T-cell (primary cell): ENCODE data around the gene MAN1A1. TPM values are rescaled to one million over a fixed set of nuclear protein-coding genes. Genes with fewer than 3 reads are reported as not detected.

ENCODE experiments used
- ATAC-seq, 4 experiments: fragments of 200-7000 bp in 3 of 4; fragments of 150-1000 bp in 1 of 4; cut with Tn5 transposase; replicated peaks in 1 of 4; 1 replicate in 3 of 4; 2 replicates in 1 of 4; pipeline ENCODE4 v1.10.0; 2021; ENCODE audit warnings: moderate library complexity in 3 of 4, mild to moderate bottlenecking in 2 of 4, moderate number of reproducible peaks in 1 of 4
- CTCF ChIA-PET, 2 donors: fragments of 300-600 bp; sonication (Branson Sonifier 250); formaldehyde crosslinking; loops; one replicate each; lab custom pipeline; 2022; ENCODE audit warnings: antibody characterized with exemption in 2 of 2; lab: Charles Lee
- POLR2A ChIA-PET, 2 donors: fragments of 300-600 bp; sonication (Branson Sonifier 250); formaldehyde crosslinking; loops; one replicate each; lab custom pipeline; 2022; ENCODE audit warnings: antibody characterized with exemption in 2 of 2; lab: Charles Lee
- DNase-seq, 35 experiments: peaks; one replicate each; pipeline versions ENCODE4 v3.0.0 to v3.0.0-alpha.2; 2013 to 2023
- H3K27ac ChIP-seq: one replicate; pipeline ENCODE4 v1.5.1; 2013; ENCODE audit warnings: low read length
- H3K27me3 ChIP-seq, 2 experiments: replicated peaks in 1 of 2; 1 replicate in 1 of 2; 2 replicates in 1 of 2; pipeline versions ENCODE4 v1.6.1 to v1.7.0; 2013; ENCODE audit warnings: low read length in 1 of 2, mixed read lengths in 1 of 2; ENCODE audit not compliant: control insufficient read depth in 2 of 2, insufficient read depth in 2 of 2; ENCODE audit errors: extremely low read depth in 1 of 2
- H3K36me3 ChIP-seq, 2 donors: 1 replicate in 1 of 2; 2 replicates in 1 of 2; pipeline versions ENCODE4 v1.6.1 to v1.7.0; 2013; ENCODE audit warnings: low read length in 1 of 2; ENCODE audit not compliant: control insufficient read depth in 2 of 2, insufficient read depth in 1 of 2; ENCODE audit errors: extremely low read depth in 1 of 2
- H3K4me1 ChIP-seq, 2 experiments: 1 replicate in 1 of 2; 2 replicates in 1 of 2; pipeline versions ENCODE4 v1.6.1 to v1.7.0; 2013; ENCODE audit warnings: low read length in 2 of 2, mixed read lengths in 1 of 2; ENCODE audit not compliant: insufficient read depth in 2 of 2, control insufficient read depth in 1 of 2; ENCODE audit errors: extremely low read depth in 1 of 2
- H3K4me3 ChIP-seq, 2 donors: 1 replicate in 1 of 2; 2 replicates in 1 of 2; pipeline versions ENCODE4 v1.5.1 to v1.7.0; 2013; ENCODE audit warnings: mild to moderate bottlenecking in 2 of 2, low read length in 1 of 2, moderate library complexity in 1 of 2; ENCODE audit not compliant: control insufficient read depth in 1 of 2; ENCODE audit errors: extremely low read depth in 1 of 2
- H3K9me3 ChIP-seq: 2 replicates; pipeline ENCODE4 v1.7.0; 2013
- H3K27ac Mint-ChIP-seq, 2 donors: one replicate each; pipeline ENCODE4 v1.8.0; 2020 to 2021; ENCODE audit warnings: mild to moderate bottlenecking in 2 of 2, mixed read lengths in 2 of 2
- H3K27me3 Mint-ChIP-seq, 2 donors: one replicate each; pipeline ENCODE4 v1.8.0; 2021 to 2022; ENCODE audit warnings: mixed read lengths in 2 of 2
- H3K36me3 Mint-ChIP-seq: one replicate; pipeline ENCODE4 v1.8.0; 2021; ENCODE audit warnings: mixed read lengths
- H3K4me1 Mint-ChIP-seq, 3 donors: one replicate each; pipeline ENCODE4 v1.8.0; 2020 to 2022; ENCODE audit warnings: mixed read lengths in 3 of 3, mild to moderate bottlenecking in 1 of 3
- H3K4me3 Mint-ChIP-seq, 3 donors: one replicate each; pipeline ENCODE4 v1.8.0; 2020 to 2022; ENCODE audit warnings: mild to moderate bottlenecking in 3 of 3, mixed read lengths in 3 of 3, moderate library complexity in 3 of 3
- H3K9me3 Mint-ChIP-seq, 3 donors: one replicate each; pipeline ENCODE4 v1.8.0; 2020 to 2022; ENCODE audit warnings: mixed read lengths in 3 of 3
- WGBS: methylation state at CpG from one replicate; pipeline ENCODE4 v1.1.5; 2013; ENCODE audit warnings: missing lambda C conversion rate; ENCODE audit not compliant: insufficient coverage; 5-methylcytosine and 5-hydroxymethylcytosine counted together
- total RNA-seq, 35 experiments: library from RNA in 6 of 35; stranded (reverse) in 6 of 35; fragments of 120-200 nt in 1 of 35; gene quantifications; one replicate each; pipeline versions ENCODE4 v1.2.1 to v1.2.4 and lab custom pipeline; 2013 to 2026

The MAN1A1 gene
- total RNA-seq, 5 donors from 2014 or later (not counting 1 experiment from before 2014, with no cell fraction given) = 9.4 to 13.6 (median 12.3) TPM

- 100% methylated on average over 2 of the region's 5 CpGs for WGBS
- no peak for ATAC-seq
- no peak overlapping the region for H3K4me3 Mint-ChIP-seq
Measured at GRCh38 chr6:119343573-119344146, 5.9 kb downstream of the MAN1A1 start.

DNA sequence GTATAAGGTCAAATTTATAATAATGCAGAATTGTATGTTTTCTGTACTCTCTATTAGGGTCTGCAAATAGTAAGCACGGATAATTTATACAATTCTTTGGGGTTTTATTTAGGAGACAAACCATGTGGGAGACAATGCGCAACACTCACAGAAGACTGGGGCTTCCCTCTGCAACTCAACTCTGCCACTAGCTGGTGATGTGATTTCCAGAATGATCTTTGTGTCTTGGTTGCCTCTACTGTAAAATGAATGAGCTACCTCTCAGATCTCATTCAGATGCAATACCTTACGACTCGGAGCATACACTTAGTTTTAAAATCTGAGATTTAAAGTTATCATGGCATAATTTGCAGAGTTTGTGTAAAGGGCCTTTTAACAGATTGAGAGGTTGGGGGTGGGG, 6.4 kb downstream of the MAN1A1 start:
- WGBS = no CpG with 5 or more reads among the region's 4 CpGs
- no peaks in the 10 kb centered on the region for H3K27me3 ChIP-seq
- H3K4me3 ChIP-seq = no peak overlapping the region
- peaks cover 0 to 4% of the 10 kb centered on the region in 2 donors for H3K36me3 ChIP-seq
- DNase-seq (peak in 1 of 35 experiments; percentile 30), ATAC-seq (no peak)
- Mint-ChIP-seq H3K36me3 (no peaks in the 10 kb centered on the region), H3K4me1 (peaks cover 52 to 88% (median 73%) of the 10 kb centered on the region in 3 donors), H3K4me3 (no peak overlapping the region), H3K9me3 (no peaks in the 10 kb centered on the region), H3K27me3 (no peaks in the 10 kb centered on the region), H3K27ac (peak overlapping the region; percentile 53 to 82)
- POLR2A ChIA-PET = no interaction called here
- CTCF ChIA-PET = interaction anchor here (0.6 to 2.4 kb wide), 6 partner anchors 10 to 924 kb away, joined by 3 to 21 read pairs (median 4); no protein-coding TSS in a partner anchor
- H3K9me3 ChIP-seq = no peaks in the 10 kb centered on the region
- peaks cover 0 to 13% of the 10 kb centered on the region in 2 experiments for H3K4me1 ChIP-seq
- peak overlapping the region; percentile 6 for H3K27ac ChIP-seq

More at GRCh38 chr6:119343573-119344146, 5.9 kb downstream of the MAN1A1 start:
- no peaks in the 10 kb centered on the region for H3K9me3 ChIP-seq
- Mint-ChIP-seq H3K9me3 (no peaks in the 10 kb centered on the region), H3K4me1 (peaks cover 51 to 87% (median 73%) of the 10 kb centered on the region in 3 donors), H3K27me3 (no peaks in the 10 kb centered on the region), H3K27ac (peak overlapping the region; percentile 17 to 82), H3K36me3 (no peaks in the 10 kb centered on the region)
- ChIA-PET POLR2A (interaction anchor here (0.9 to 1.2 kb wide), 2 partner anchors 9 to 29 kb away, joined by 3 to 4 read pairs; no protein-coding TSS in a partner anchor), CTCF (interaction anchor here (1.0 to 2.4 kb wide), 4 partner anchors 9 to 58 kb away, joined by 3 to 21 read pairs (median 6); no protein-coding TSS in a partner anchor)
- H3K27ac ChIP-seq = no peak overlapping the region
- no peak for DNase-seq
- peaks cover 0 to 1% of the 10 kb centered on the region in 2 donors for H3K36me3 ChIP-seq
- H3K4me1 ChIP-seq = peaks cover 0 to 16% of the 10 kb centered on the region in 2 experiments
- H3K4me3 ChIP-seq = no peak overlapping the region
- H3K27me3 ChIP-seq = no peaks in the 10 kb centered on the region

DNA sequence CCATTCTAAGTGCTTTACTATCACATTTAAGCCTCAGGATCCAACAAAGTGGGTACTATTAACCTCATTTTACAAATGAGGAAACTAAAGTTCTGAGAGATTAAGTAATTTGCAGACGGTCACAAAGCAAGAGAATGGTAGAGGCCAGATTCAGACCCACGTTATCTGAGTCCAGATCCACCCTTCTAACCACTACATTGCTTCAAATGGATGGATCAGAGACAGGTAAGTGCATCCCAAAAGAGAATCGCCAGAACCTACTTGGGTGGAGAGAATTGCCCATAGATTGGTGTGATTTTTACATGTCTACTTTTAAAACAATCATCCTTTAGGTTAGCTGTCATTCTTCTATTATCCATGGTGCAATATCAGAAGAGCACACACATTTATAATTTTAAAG, 7.1 kb downstream of the MAN1A1 start:
- Mint-ChIP-seq H3K27ac (peak overlapping the region in 1 of 2 donors; percentile 40), H3K36me3 (no peaks in the 10 kb centered on the region), H3K4me3 (no peak overlapping the region), H3K27me3 (no peaks in the 10 kb centered on the region), H3K9me3 (no peaks in the 10 kb centered on the region), H3K4me1 (peaks cover 44 to 83% (median 69%) of the 10 kb centered on the region in 3 donors)
- ChIA-PET CTCF (interaction anchor here (0.6 to 2.4 kb wide), 3 partner anchors 9 to 20 kb away, joined by 4 to 21 read pairs (median 4); no protein-coding TSS in a partner anchor), POLR2A (no interaction called here)
- Histone ChIP-seq H3K4me3 (no peak overlapping the region), H3K4me1 (peaks cover 0 to 6% of the 10 kb centered on the region in 2 experiments), H3K27ac (peak overlapping the region; percentile 6), H3K36me3 (peaks cover 0 to 4% of the 10 kb centered on the region in 2 donors), H3K27me3 (no peaks in the 10 kb centered on the region), H3K9me3 (no peaks in the 10 kb centered on the region)
- DNase-seq (no peak), ATAC-seq (no peak)
- WGBS = no CpG with 5 or more reads among the region's 3 CpGs

GRCh38 chr6:119340796-119341487, 8.6 kb downstream of the MAN1A1 start:
- CTCF ChIA-PET = interaction anchor here in 1 of 2 donors (0.8 to 1.9 kb wide), 2 partner anchors 10 to 148 kb away, joined by 3 to 12 read pairs; no protein-coding TSS in a partner anchor
- POLR2A ChIA-PET = no interaction called here

GRCh38 chr6:119339941-119340456, 9.6 kb downstream of the MAN1A1 start:
- Histone ChIP-seq H3K4me1 (peaks cover 0 to 4% of the 10 kb centered on the region in 2 experiments), H3K4me3 (no peak overlapping the region), H3K9me3 (no peaks in the 10 kb centered on the region), H3K27ac (no peak overlapping the region), H3K27me3 (no peaks in the 10 kb centered on the region), H3K36me3 (peaks cover 0 to 4% of the 10 kb centered on the region in 2 donors)
- WGBS = 92% methylated on average over 2 of the region's 4 CpGs
- CTCF ChIA-PET = interaction anchor here in 1 of 2 donors (1.9 kb wide), 1 partner anchor 11 kb away, joined by 12 read pairs; no protein-coding TSS in a partner anchor
- Mint-ChIP-seq H3K4me3 (no peak overlapping the region), H3K9me3 (no peaks in the 10 kb centered on the region), H3K27ac (peak overlapping the region; percentile 9 to 16), H3K4me1 (peaks cover 26 to 67% (median 55%) of the 10 kb centered on the region in 3 donors), H3K36me3 (no peaks in the 10 kb centered on the region), H3K27me3 (no peaks in the 10 kb centered on the region)
- DNase-seq (no peak), ATAC-seq (no peak)
- POLR2A ChIA-PET = interaction anchor here in 1 of 2 donors (0.6 kb wide), 1 partner anchor 13 kb away, joined by 3 read pairs; no protein-coding TSS in a partner anchor

More at GRCh38 chr6:119340796-119341487, 8.6 kb downstream of the MAN1A1 start:
- Histone ChIP-seq H3K36me3 (peaks cover 0 to 4% of the 10 kb centered on the region in 2 donors), H3K4me3 (no peak overlapping the region), H3K27me3 (no peaks in the 10 kb centered on the region), H3K27ac (peak overlapping the region; percentile 35), H3K4me1 (peaks cover 0 to 4% of the 10 kb centered on the region in 2 experiments), H3K9me3 (no peaks in the 10 kb centered on the region)
- DNase-seq = no peak
- Mint-ChIP-seq H3K27ac (peak overlapping the region; percentile 25 to 64), H3K4me3 (no peak overlapping the region), H3K36me3 (no peaks in the 10 kb centered on the region), H3K27me3 (no peaks in the 10 kb centered on the region), H3K4me1 (peaks cover 29 to 72% (median 59%) of the 10 kb centered on the region in 3 donors), H3K9me3 (no peaks in the 10 kb centered on the region)
- no peak for ATAC-seq
- 60% methylated on average over 5 of the region's 8 CpGs for WGBS

DNA sequence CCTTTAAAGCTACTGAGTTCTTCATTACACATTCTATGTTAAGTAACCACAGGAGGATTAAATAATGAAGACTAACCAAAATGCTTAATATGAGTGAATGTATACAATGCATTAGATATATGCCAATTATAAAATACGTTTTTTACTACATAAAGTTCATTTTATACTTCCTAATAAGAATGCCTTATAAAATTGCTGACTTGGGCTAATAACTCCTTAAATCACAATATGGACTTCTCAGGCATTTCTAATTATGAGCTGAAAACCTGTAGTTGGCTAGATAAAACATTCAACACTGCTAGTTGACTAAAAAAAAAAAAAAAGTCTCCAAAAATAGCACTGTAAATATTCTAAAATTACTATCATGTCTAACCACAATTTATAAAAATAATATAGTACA, 11.8 kb downstream of the MAN1A1 start:
- Mint-ChIP-seq H3K27ac (peak overlapping the region in 1 of 2 donors; percentile 0), H3K4me1 (peaks cover 25 to 45% (median 42%) of the 10 kb centered on the region in 3 donors)

More for the DNA sequence above, 11.8 kb downstream of the MAN1A1 start:
- no peak overlapping the region for H3K4me3 Mint-ChIP-seq
- ChIA-PET POLR2A (interaction anchor here in 1 of 2 donors (0.6 to 0.8 kb wide), 3 partner anchors 9 to 1991 kb away, joined by 3 to 5 read pairs (median 3); no protein-coding TSS in a partner anchor), CTCF (interaction anchor here (0.6 to 1.6 kb wide), 5 partner anchors 9 to 1776 kb away, joined by 3 to 7 read pairs (median 4); no protein-coding TSS in a partner anchor)
- Histone ChIP-seq H3K4me3 (no peak overlapping the region), H3K36me3 (peaks cover 0 to 4% of the 10 kb centered on the region in 2 donors), H3K9me3 (no peaks in the 10 kb centered on the region), H3K27ac (no peak overlapping the region), H3K4me1 (peaks cover 0 to 4% of the 10 kb centered on the region in 2 experiments), H3K27me3 (no peaks in the 10 kb centered on the region)
- ATAC-seq = no peak
- no peak for DNase-seq
- H3K9me3 Mint-ChIP-seq = no peaks in the 10 kb centered on the region
- H3K27me3 Mint-ChIP-seq = no peaks in the 10 kb centered on the region
- no peaks in the 10 kb centered on the region for H3K36me3 Mint-ChIP-seq
- no CpG with 5 or more reads among the region's 1 CpG for WGBS
